GM12891 (cell line): ENCODE data around the gene CD248.
A peak's percentile ranks its signal among the peaks of the same experiment; 100 is the strongest.
"Not testable (repeated sequence)": the region's sequence is repeated elsewhere in the genome, so short reads cannot be mapped to it uniquely, and the experiment has no call there.

Experiments used
- DNase-seq: peaks from one replicate; pipeline ENCODE4 v3.0.0; 2011; ENCODE audit warnings: low spot score; ENCODE audit not compliant: insufficient read length
- FAIRE-seq: peaks from 2 replicates; lab custom pipeline; 2011; peaks lifted over from hg19 to GRCh38; lab: Jason Lieb, UNC
- PAX5 ChIP-seq: IDR thresholded peaks from 2 replicates; pipeline ENCODE4 v1.6.1; 2011; ENCODE audit warnings: low read length, moderate library complexity, mild to moderate bottlenecking; ENCODE audit not compliant: insufficient read depth, severe bottlenecking
- POLR2A ChIP-seq: IDR thresholded peaks from 2 replicates; pipeline ENCODE4 v1.6.1; 2011; ENCODE audit warnings: low read depth, low read length, control low read depth
- POLR2AphosphoS5 ChIP-seq: IDR thresholded peaks from 2 replicates; pipeline ENCODE4 v1.6.1; 2011; ENCODE audit warnings: low read depth, low read length, control low read depth
- POU2F2 ChIP-seq: IDR thresholded peaks from 2 replicates; pipeline ENCODE4 v1.6.1; 2011; ENCODE audit warnings: low read depth, mild to moderate bottlenecking, control low read depth, low read length, moderate library complexity
- SPI1 ChIP-seq: IDR thresholded peaks from 2 replicates; pipeline ENCODE4 v1.6.1; 2011; ENCODE audit warnings: low read depth, low read length, control low read depth
- TAF1 ChIP-seq: IDR thresholded peaks from 2 replicates; pipeline ENCODE4 v1.6.1; 2011; ENCODE audit warnings: low read depth, low read length, control low read depth

CD248 gene

GRCh38 chr11:66312549-66313320 is 4.1 kb downstream of the CD248 start:
- FAIRE-seq: no peak

GRCh38 chr11:66311965-66312548 is 4.8 kb downstream of the CD248 start:
- DNase-seq: peak; percentile 90
- TF ChIP-seq POLR2AphosphoS5 (no peak), PAX5 (no peak), TAF1 (no peak), POLR2A (no peak), POU2F2 (no peak), SPI1 (no peak)
- peak; percentile 98 for FAIRE-seq

More at GRCh38 chr11:66312549-66313320, 4.1 kb downstream of the CD248 start:
- no peak for TF ChIP-seq POLR2A
- DNase-seq: peak; percentile 94

GRCh38 chr11:66311470-66311964 is 5.3 kb downstream of the CD248 start:
- no peak for FAIRE-seq
- no peak for DNase-seq
- TF ChIP-seq POLR2A (no peak), PAX5 (no peak), TAF1 (no peak), POLR2AphosphoS5 (no peak), POU2F2 (no peak), SPI1 (no peak)

- not testable (repeated sequence) for FAIRE-seq, DNase-seq
These were observed 5.9 kb downstream of the CD248 start for GRCh38 chr11:66310803-66311440.

- FAIRE-seq (no peak), DNase-seq (no peak)
- TF ChIP-seq SPI1 (no peak), TAF1 (no peak), POLR2A (no peak), POLR2AphosphoS5 (no peak), PAX5 (no peak), POU2F2 (no peak)
These were observed 6.5 kb downstream of the CD248 start for GRCh38 chr11:66310324-66310723.

- TF ChIP-seq PAX5 (no peak), POLR2A (no peak), TAF1 (no peak), POLR2AphosphoS5 (no peak), POU2F2 (no peak)
- FAIRE-seq: no peak
- no peak for DNase-seq
These were observed 7.4 kb downstream of the CD248 start for GRCh38 chr11:66309475-66309874.

- DNase-seq (no peak), FAIRE-seq (no peak)
- TF ChIP-seq POU2F2: no peak
- no peak for TF ChIP-seq PAX5
These were observed 14.2 kb downstream of the CD248 start for GRCh38 chr11:66302656-66303055.

- no peak for TF ChIP-seq POU2F2
- TF ChIP-seq POLR2AphosphoS5: no peak
- no peak for TF ChIP-seq PAX5
- TF ChIP-seq SPI1: no peak
- TF ChIP-seq TAF1: no peak
- TF ChIP-seq POLR2A: no peak
- DNase-seq: no peak
- FAIRE-seq: no peak
These were observed 17.7 kb downstream of the CD248 start for GRCh38 chr11:66299186-66299585.

GRCh38 chr11:66297610-66298009 is 19.2 kb downstream of the CD248 start:
- no peak for DNase-seq
- no peak for FAIRE-seq
- no peak for TF ChIP-seq POU2F2
- TF ChIP-seq POLR2AphosphoS5: no peak
- TF ChIP-seq TAF1: no peak
- TF ChIP-seq POLR2A: no peak
- TF ChIP-seq SPI1: no peak
- no peak for TF ChIP-seq PAX5
